H9 (cell line): Measurements from ENCODE around the gene PRIM2. TPM values are rescaled to one million over a fixed set of nuclear protein-coding genes. Genes with fewer than 3 reads are reported as not detected.
A peak's percentile ranks its signal among the peaks of the same experiment; 100 is the strongest.
"Not testable (repeated sequence)": the region's sequence is repeated elsewhere in the genome, so short reads cannot be mapped to it uniquely, and the experiment has no call there.

Source experiments
- DNase-seq: peaks from one replicate; pipeline ENCODE4 v3.0.0-alpha.2; 2017
- H2AFZ ChIP-seq: one replicate; pipeline ENCODE4 v1.6.1; 2013; ENCODE audit warnings: mild to moderate bottlenecking, low read length, control low read depth, moderate library complexity
- H2AK5ac ChIP-seq: 2 replicates; pipeline ENCODE4 v1.6.1; 2013; ENCODE audit warnings: low read length, control low read depth, mixed read lengths; ENCODE audit not compliant: insufficient read length
- H2BK120ac ChIP-seq: one replicate; pipeline ENCODE4 v1.6.1; 2013; ENCODE audit warnings: low read depth, mild to moderate bottlenecking, low read length, control low read depth, inconsistent platforms; ENCODE audit not compliant: poor library complexity, severe bottlenecking
- H2BK12ac ChIP-seq: 2 replicates; pipeline ENCODE4 v1.6.1; 2013; ENCODE audit warnings: low read length, control low read depth, mixed read lengths, low read depth; ENCODE audit not compliant: insufficient read length
- H2BK15ac ChIP-seq: 2 replicates; pipeline ENCODE4 v1.6.1; 2013; ENCODE audit warnings: low read depth, low read length, control low read depth
- H2BK20ac ChIP-seq: one replicate; pipeline ENCODE4 v1.6.1; 2013; ENCODE audit warnings: low read depth, mild to moderate bottlenecking, low read length, control low read depth, inconsistent platforms; ENCODE audit not compliant: poor library complexity, severe bottlenecking
- H2BK5ac ChIP-seq: 2 replicates; pipeline ENCODE4 v1.6.1; 2013; ENCODE audit warnings: low read length, control low read depth, mixed read lengths; ENCODE audit not compliant: insufficient read length
- H3K14ac ChIP-seq: 2 replicates; pipeline ENCODE4 v1.6.1; 2013; ENCODE audit warnings: low read length, control low read depth; ENCODE audit not compliant: insufficient read depth
- H3K18ac ChIP-seq: 2 replicates; pipeline ENCODE4 v1.6.1; 2013; ENCODE audit warnings: low read depth, mild to moderate bottlenecking, mixed read lengths, low read length, control low read depth; ENCODE audit not compliant: insufficient read length
- H3K23ac ChIP-seq: 2 replicates; pipeline ENCODE4 v1.6.1; 2013; ENCODE audit warnings: low read length, control low read depth, mixed read lengths, low read depth; ENCODE audit not compliant: insufficient read length
- H3K23me2 ChIP-seq: 2 replicates; pipeline ENCODE4 v1.6.1; 2013; ENCODE audit warnings: low read depth, mild to moderate bottlenecking, mixed read lengths, low read length, control low read depth; ENCODE audit not compliant: insufficient read length, poor library complexity, severe bottlenecking
- H3K27ac ChIP-seq: 2 replicates; pipeline ENCODE4 v1.5.1; 2013; ENCODE audit warnings: low read length, control low read depth, mixed read lengths, low read depth; ENCODE audit not compliant: insufficient read length
- H3K27me3 ChIP-seq: 2 replicates; pipeline ENCODE4 v1.6.1; 2013; ENCODE audit warnings: low read length, control low read depth, inconsistent platforms; ENCODE audit not compliant: insufficient read depth
- H3K4ac ChIP-seq: 2 replicates; pipeline ENCODE4 v1.6.1; 2013; ENCODE audit warnings: low read depth, mild to moderate bottlenecking, control low read depth, inconsistent platforms, low read length, moderate library complexity
- H3K4me1 ChIP-seq: 2 replicates; pipeline ENCODE4 v1.6.1; 2013; ENCODE audit warnings: low read length, control low read depth, inconsistent platforms; ENCODE audit not compliant: insufficient read depth
- H3K4me2 ChIP-seq: 2 replicates; pipeline ENCODE4 v1.6.1; 2013; ENCODE audit warnings: low read length, control low read depth, mixed read lengths; ENCODE audit not compliant: insufficient read length, insufficient read depth
- H3K56ac ChIP-seq: 2 replicates; pipeline ENCODE4 v1.6.1; 2013; ENCODE audit warnings: low read depth, mild to moderate bottlenecking, mixed read lengths, low read length, control low read depth; ENCODE audit not compliant: insufficient read length
- H3K79me1 ChIP-seq: 2 replicates; pipeline ENCODE4 v1.6.1; 2013; ENCODE audit warnings: low read depth, mild to moderate bottlenecking, moderate library complexity, low read length, control low read depth, inconsistent platforms; ENCODE audit not compliant: insufficient read depth, poor library complexity, severe bottlenecking
- H3K79me2 ChIP-seq: 2 replicates; pipeline ENCODE4 v1.6.1; 2013; ENCODE audit warnings: low read length, control low read depth, inconsistent platforms; ENCODE audit not compliant: insufficient read depth
- H3K9ac ChIP-seq: 2 replicates; pipeline ENCODE4 v1.6.1; 2013; ENCODE audit warnings: low read length, control low read depth, mixed read lengths; ENCODE audit not compliant: insufficient read length; ENCODE audit errors: extremely low read depth
- H3K9me3 ChIP-seq: one replicate; pipeline ENCODE4 v1.6.1; 2013; ENCODE audit warnings: low read depth, low read length, inconsistent platforms; ENCODE audit not compliant: control insufficient read depth
- H3T11ph ChIP-seq: one replicate; pipeline ENCODE4 v1.6.1; 2013; ENCODE audit warnings: mild to moderate bottlenecking, low read length, control low read depth, inconsistent platforms
- H4K20me1 ChIP-seq: one replicate; pipeline ENCODE4 v1.6.1; 2013; ENCODE audit not compliant: control insufficient read depth, insufficient read length, insufficient read depth
- H4K5ac ChIP-seq: 2 replicates; pipeline ENCODE4 v1.6.1; 2013; ENCODE audit warnings: low read depth, mild to moderate bottlenecking, mixed read lengths, low read length, control low read depth; ENCODE audit not compliant: insufficient read length
- H4K8ac ChIP-seq: replicated peaks from 2 replicates; pipeline ENCODE4 v1.6.1; 2013; ENCODE audit warnings: low read length, control low read depth, mixed read lengths, low read depth; ENCODE audit not compliant: insufficient read length
- H4K91ac ChIP-seq: 2 replicates; pipeline ENCODE4 v1.6.1; 2013; ENCODE audit warnings: low read depth, mild to moderate bottlenecking, moderate library complexity, mixed read lengths, low read length, control low read depth; ENCODE audit not compliant: insufficient read length
- H3K27ac Mint-ChIP-seq, 3 experiments: 2 replicates in 2 of 3; 3 replicates in 1 of 3; pipeline ENCODE4 v1.8.0; 2020 to 2021; ENCODE audit warnings: mixed read lengths in 3 of 3, mild to moderate bottlenecking in 1 of 3, moderate library complexity in 1 of 3
- H3K27me3 Mint-ChIP-seq: 2 replicates; pipeline ENCODE4 v1.8.0; 2021; ENCODE audit warnings: low read depth, mild to moderate bottlenecking, moderate library complexity, mixed read lengths
- H3K36me3 Mint-ChIP-seq, 3 experiments: 2 replicates in 2 of 3; 3 replicates in 1 of 3; pipeline ENCODE4 v1.8.0; 2020 to 2021; ENCODE audit warnings: low read depth in 3 of 3, mixed read lengths in 3 of 3; ENCODE audit not compliant: insufficient read depth in 1 of 3
- H3K4me1 Mint-ChIP-seq, 2 experiments: 2 replicates each; pipeline ENCODE4 v1.8.0; 2020; ENCODE audit warnings: mixed read lengths in 2 of 2
- H3K4me3 Mint-ChIP-seq, 2 experiments: 2 replicates in 1 of 2; 3 replicates in 1 of 2; pipeline ENCODE4 v1.8.0; 2020 to 2021; ENCODE audit warnings: mild to moderate bottlenecking in 2 of 2, mixed read lengths in 2 of 2, moderate library complexity in 1 of 2
- H3K9me3 Mint-ChIP-seq, 2 experiments: 2 replicates in 1 of 2; 3 replicates in 1 of 2; pipeline ENCODE4 v1.8.0; 2020; ENCODE audit warnings: mild to moderate bottlenecking in 2 of 2, mixed read lengths in 2 of 2, moderate library complexity in 1 of 2
- WGBS: extraction: QIAGEN DNeasy Blood & Tissue Kit; methylation state at CpG from one replicate; pipeline ENCODE4 v1.1.7; 2013; ENCODE audit warnings: missing lambda C conversion rate, low lambda C conversion rate, mixed read lengths; ENCODE audit not compliant: insufficient read length; ENCODE audit errors: extremely low coverage; 5-methylcytosine and 5-hydroxymethylcytosine counted together
- total RNA-seq: library from RNA; stranded (reverse); gene quantifications from 2 replicates; pipeline ENCODE4 v1.2.1, GENCODE V29; 2021
- TF ChIP-seq, protein P1 (sequence below): fragments of 200-600 bp; sonication (generic); conservative IDR thresholded peaks from 3 replicates; pipeline ENCODE4 v1.8.0; 2021; ENCODE audit warnings: antibody characterized with exemption, mild to moderate bottlenecking

The PRIM2 gene
- total RNA-seq, 1 experiment from 2014 or later = 43.0 TPM

GRCh38 chr6:57432919-57433684 is 115.7 kb downstream of the PRIM2 start:
- no peak overlapping the region for H2BK12ac ChIP-seq
- no peak overlapping the region for H3K27ac ChIP-seq
- no peak overlapping the region for H3K23ac ChIP-seq
- no peak overlapping the region for H2BK5ac ChIP-seq
- no peaks in the 10 kb centered on the region for H4K20me1 ChIP-seq
- H3K36me3 Mint-ChIP-seq = no peaks in the 10 kb centered on the region; a peak in 1 of 7 replicates
- no peak overlapping the region for H3T11ph ChIP-seq
- no peaks in the 10 kb centered on the region for H3K79me2 ChIP-seq
- H3K27ac Mint-ChIP-seq = peak overlapping the region in 1 of 3 experiments; percentile 35; a peak in 1 of 7 replicates
- H4K5ac ChIP-seq = no peak overlapping the region
- H3K4me1 Mint-ChIP-seq = peaks cover 18 to 41% of the 10 kb centered on the region in 2 experiments
- no peak overlapping the region for H2BK20ac ChIP-seq
- no peak overlapping the region for H2BK120ac ChIP-seq
- H3K4me1 ChIP-seq = no peaks in the 10 kb centered on the region; the same call in 1 of the 2 replicates
- no peaks in the 10 kb centered on the region for H3K9me3 ChIP-seq
- H3K14ac ChIP-seq = no peak overlapping the region
- H4K8ac ChIP-seq = no peak overlapping the region
- H2AK5ac ChIP-seq = no peak overlapping the region
- TF ChIP-seq, protein P1, sequence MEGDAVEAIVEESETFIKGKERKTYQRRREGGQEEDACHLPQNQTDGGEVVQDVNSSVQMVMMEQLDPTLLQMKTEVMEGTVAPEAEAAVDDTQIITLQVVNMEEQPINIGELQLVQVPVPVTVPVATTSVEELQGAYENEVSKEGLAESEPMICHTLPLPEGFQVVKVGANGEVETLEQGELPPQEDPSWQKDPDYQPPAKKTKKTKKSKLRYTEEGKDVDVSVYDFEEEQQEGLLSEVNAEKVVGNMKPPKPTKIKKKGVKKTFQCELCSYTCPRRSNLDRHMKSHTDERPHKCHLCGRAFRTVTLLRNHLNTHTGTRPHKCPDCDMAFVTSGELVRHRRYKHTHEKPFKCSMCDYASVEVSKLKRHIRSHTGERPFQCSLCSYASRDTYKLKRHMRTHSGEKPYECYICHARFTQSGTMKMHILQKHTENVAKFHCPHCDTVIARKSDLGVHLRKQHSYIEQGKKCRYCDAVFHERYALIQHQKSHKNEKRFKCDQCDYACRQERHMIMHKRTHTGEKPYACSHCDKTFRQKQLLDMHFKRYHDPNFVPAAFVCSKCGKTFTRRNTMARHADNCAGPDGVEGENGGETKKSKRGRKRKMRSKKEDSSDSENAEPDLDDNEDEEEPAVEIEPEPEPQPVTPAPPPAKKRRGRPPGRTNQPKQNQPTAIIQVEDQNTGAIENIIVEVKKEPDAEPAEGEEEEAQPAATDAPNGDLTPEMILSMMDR = no peak
- no peak overlapping the region for H4K91ac ChIP-seq
- no peak overlapping the region for H2AFZ ChIP-seq
- H3K79me1 ChIP-seq = no peaks in the 10 kb centered on the region
- no peaks in the 10 kb centered on the region for H3K23me2 ChIP-seq
- DNase-seq = no peak
- no CpG with 5 or more reads among the region's 4 CpGs for WGBS
- no peak overlapping the region for H3K9ac ChIP-seq
- H2BK15ac ChIP-seq = no peak overlapping the region
- no peaks in the 10 kb centered on the region for H3K27me3 ChIP-seq
- H3K4me3 Mint-ChIP-seq = no peak overlapping the region
- no peaks in the 10 kb centered on the region for H3K27me3 Mint-ChIP-seq
- no peak overlapping the region for H3K56ac ChIP-seq
- no peaks in the 10 kb centered on the region for H3K9me3 Mint-ChIP-seq
- H3K4me2 ChIP-seq = no peak overlapping the region
- H3K4ac ChIP-seq = no peak overlapping the region
- H3K18ac ChIP-seq = no peak overlapping the region

DNA sequence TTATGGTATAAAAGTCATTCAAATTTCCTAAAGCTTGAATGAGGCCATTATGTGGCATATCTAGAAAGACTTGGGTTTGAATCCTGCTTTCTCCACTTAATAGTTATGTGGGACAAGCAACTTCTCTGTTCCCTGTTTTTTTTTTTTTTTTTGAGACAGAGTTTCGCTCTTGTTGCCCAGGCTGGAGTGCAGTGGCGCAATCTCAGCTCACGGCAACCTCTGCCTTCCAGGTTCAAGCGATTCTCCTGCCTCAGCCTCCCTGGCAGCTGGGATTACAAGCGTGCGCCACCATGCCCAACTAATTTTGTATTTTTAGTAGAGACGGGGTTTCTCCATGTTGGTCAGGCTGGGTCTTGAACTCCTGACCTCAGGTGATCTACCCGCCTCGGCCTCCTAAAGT is 116.4 kb downstream of the PRIM2 start:
- not testable (repeated sequence) for H2BK5ac ChIP-seq, H3K27me3 Mint-ChIP-seq, H3K79me1 ChIP-seq, H3K27ac ChIP-seq, H4K8ac ChIP-seq, H2BK12ac ChIP-seq, H3K56ac ChIP-seq, H3K79me2 ChIP-seq, H2BK120ac ChIP-seq, H3K23me2 ChIP-seq, H4K5ac ChIP-seq, H3K18ac ChIP-seq, H3T11ph ChIP-seq, H2AK5ac ChIP-seq, H3K9ac ChIP-seq, H3K14ac ChIP-seq, H3K27ac Mint-ChIP-seq, H3K4me2 ChIP-seq, H3K36me3 Mint-ChIP-seq, H3K9me3 ChIP-seq, H2AFZ ChIP-seq, H3K4me1 ChIP-seq, H3K4ac ChIP-seq, H2BK20ac ChIP-seq, H2BK15ac ChIP-seq, H3K9me3 Mint-ChIP-seq, H4K91ac ChIP-seq, H3K23ac ChIP-seq, H3K27me3 ChIP-seq, H3K4me3 Mint-ChIP-seq, H4K20me1 ChIP-seq, DNase-seq
- no CpG with 5 or more reads among the region's 9 CpGs for WGBS
- peaks cover 14 to 36% of the 10 kb centered on the region in 2 experiments for H3K4me1 Mint-ChIP-seq
